Stimulated activated CD4-positive, alpha-beta T cell treated with anti-CD3 and anti-CD28 coated beads, TNF-alpha, amount 100 ng/mL, for 48 hours (primary cell): Measurements from ENCODE around the gene TLN1.

ENCODE experiments used
- DNase-seq, 3 donors: peaks; one replicate each; pipeline ENCODE4 v3.0.0-alpha.2; 2020; ENCODE audit warnings: low read depth in 3 of 3

TLN1 gene

GRCh38 chr9:35706951-35707350, 25.0 kb downstream of the TLN1 start:
- no peak for DNase-seq

GRCh38 chr9:35705836-35706430, 26.1 kb downstream of the TLN1 start:
- DNase-seq = no peak

- no peak for DNase-seq
Measured at GRCh38 chr9:35705372-35705771, 26.6 kb downstream of the TLN1 start.

DNA sequence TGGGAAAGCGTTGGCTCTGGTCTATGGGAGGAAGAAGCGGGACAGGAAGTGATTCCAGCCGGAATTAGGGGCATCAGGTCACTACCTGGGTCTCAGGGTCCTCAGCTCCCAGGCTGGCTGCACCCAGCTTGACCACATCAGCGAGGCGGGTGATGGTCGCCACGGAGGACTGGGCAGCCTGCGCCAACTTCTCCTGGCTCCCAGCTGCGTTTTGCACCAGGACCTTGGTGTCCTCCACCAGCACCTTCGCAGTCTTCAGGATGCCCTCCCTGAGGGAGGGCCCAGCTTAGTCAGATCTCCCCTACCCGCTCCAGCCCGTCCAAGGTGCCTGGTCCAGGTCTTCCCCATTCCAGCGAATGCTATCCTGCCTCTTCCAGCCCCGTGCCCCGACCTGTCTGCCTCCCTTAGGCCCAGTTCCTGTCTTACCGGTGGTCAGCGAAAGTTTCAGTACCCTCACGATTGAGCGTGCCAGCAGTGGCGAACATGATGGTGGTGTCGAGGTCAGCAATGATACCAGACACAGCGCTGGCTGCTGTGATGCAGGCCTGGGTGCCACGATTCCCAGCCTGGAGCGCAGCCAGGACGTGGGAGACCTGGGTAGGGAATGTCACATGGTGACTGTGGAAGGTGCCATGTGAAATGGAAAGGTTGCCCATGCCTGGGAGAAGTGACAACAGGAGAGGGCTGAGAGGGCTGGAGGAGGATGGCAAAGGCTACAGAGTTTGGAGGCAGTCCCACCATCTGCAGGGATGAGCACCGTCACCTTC, 27.9 kb downstream of the TLN1 start:
- DNase-seq = no peak

- DNase-seq = no peak
Measured at GRCh38 chr9:35702696-35703095, 29.3 kb downstream of the TLN1 start.

GRCh38 chr9:35700942-35701341, 31.1 kb downstream of the TLN1 start:
- DNase-seq = no peak

- DNase-seq = no peak
Measured at GRCh38 chr9:35700031-35700430, 32.0 kb downstream of the TLN1 start.

GRCh38 chr9:35698231-35698630, 33.8 kb downstream of the TLN1 start:
- no peak for DNase-seq

DNA sequence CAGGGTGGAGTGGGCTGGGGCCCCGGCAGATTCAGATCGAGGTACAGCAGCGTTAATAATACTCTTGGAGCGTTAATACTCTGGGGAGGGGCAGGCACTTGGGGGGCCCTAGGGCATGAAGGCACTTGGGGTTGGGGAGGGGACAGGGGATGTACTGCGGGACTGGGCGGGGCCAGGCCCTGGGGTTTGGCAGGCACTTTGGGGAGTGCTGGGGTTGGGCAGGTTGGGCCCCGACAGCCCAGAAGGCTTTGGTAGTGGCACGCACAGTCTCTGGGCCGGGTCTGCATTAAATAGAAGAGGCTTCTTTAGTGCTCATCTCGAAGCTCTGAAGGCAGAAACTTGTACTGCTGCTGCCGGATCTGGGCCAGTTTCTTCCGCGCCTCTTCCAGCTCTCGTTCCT, 34.5 kb downstream of the TLN1 start:
- no peak for DNase-seq

DNA sequence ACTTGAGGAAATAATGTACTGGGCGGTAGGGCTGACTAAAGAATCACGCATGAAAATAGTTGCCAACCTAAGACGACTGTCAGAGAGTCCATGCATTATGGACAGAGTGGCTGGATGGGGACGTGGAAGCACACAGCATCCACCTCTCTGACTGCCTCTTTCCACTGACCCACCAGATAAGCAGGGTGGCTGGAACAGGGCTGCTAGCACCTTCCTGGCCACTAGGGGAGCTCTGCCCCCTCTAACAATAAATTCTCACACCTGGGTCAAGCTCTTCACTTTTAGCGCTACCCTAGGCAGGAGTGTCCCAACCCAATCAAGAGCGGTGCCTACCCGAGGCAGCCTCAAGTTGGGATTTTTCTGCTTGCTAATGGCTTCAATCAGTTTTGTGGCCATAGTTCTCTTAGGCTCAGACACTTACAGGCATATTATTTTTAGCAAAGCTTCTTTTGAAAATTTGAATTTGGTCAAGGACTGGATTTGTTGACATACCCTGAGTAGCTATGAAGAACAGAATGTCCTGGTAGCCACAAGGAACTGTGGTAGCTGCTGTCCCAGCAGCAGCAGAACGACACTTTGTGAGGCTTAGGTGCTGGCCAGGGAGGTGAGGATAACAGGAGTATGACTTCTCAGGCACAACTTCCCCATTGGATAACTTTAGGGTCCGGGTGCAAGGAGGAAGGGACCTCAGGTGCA, 35.3 kb downstream of the TLN1 start:
- peak; percentile 23 to 40 (median 26) for DNase-seq

GRCh38 chr9:35695943-35696401, 36.0 kb downstream of the TLN1 start:
- DNase-seq = no peak

DNA sequence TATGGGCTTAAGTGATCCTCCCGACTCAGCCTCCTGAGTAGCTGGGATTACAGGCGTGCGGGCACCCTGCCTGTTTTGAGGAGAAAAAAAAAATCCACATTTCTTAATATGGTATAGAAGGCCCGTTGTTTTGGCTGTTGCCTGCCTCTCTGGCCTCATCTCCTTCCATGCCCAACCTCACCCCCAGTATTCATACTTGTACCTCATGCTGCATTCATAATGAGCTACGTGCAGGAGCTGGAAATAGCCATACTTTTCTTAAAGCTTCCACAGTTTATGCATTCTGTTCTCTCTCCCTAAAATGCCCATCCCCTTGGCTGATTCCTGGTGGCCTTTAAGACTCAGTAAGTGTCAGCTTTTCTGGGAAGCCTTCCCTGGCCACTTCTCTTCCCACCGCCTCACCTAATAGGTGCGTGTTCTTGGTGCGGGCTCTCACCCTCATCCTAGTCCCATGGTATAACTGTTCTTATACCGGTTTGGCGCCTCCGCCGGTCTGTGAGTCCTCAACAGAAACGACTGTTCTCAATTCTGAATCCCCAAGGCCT, 40.2 kb downstream of the TLN1 start:
- no peak for DNase-seq

GRCh38 chr9:35691334-35691650, 40.7 kb downstream of the TLN1 start:
- DNase-seq = no peak

GRCh38 chr9:35690614-35691333, 41.2 kb downstream of the TLN1 start:
- DNase-seq = peak in 2 of 3 donors; percentile 9 to 31

DNA sequence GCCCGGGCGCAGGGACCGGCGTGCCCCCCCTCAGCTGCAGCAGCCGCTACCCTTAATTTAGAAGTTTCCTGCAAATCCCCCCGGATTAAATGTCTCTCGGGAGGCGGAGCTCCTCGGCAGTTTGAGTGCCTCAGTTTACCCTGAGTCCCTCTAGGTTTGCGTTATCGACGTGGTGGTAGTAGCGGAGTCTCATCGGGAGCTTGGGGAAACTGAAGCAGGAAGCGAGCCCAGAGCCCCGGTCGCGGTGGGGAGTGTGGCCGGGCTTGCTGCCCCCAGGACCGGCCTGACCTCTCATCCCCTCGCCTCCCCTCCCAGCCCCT, 41.7 kb downstream of the TLN1 start:
- no peak for DNase-seq

- DNase-seq = no peak
Measured at GRCh38 chr9:35689542-35690293, 42.3 kb downstream of the TLN1 start, which contains the start of gene TPM2. Gene TPM2, minus strand, starts transcription at chr9:35689925. Its CDS starts 108 bp downstream, at chr9:35689817.

GRCh38 chr9:35688558-35689541, 43.1 kb downstream of the TLN1 start:
- no peak for DNase-seq

DNA sequence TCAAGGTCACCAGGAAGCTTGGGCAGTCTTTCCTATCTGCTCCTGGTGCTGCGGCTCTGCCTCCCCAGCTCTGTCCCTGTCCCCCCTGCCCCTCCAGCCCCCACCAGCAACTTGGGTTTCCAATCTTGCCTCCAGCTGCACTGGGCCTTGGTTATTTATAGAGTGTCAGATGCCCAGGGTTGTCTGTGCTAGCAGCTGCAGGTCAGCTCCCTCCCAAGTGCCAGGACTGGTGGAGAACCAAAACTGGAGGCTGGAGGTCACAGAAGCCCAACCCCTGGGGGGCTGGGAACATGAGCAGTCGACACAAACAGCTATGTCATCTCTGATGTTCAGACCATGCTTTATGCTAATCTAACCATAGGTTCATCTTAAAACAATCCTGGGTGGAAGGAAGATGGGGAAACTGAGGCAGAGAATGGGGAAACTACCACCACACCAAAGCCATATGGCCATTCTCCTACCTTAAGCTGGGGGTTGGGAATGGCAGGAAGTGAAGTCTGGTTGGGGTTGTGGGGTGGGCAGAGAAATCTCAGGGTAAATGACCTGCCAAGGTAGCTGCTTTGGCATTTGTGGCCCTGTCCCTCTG, 43.9 kb downstream of the TLN1 start:
- DNase-seq = no peak

GRCh38 chr9:35687306-35687705, 44.7 kb downstream of the TLN1 start:
- no peak for DNase-seq
